SK-N-SH treated with all-trans-retinoic acid at 6 μM for 48 hours (cell line): ENCODE results near the gene CLCN3.

Experiments used
- CSDC2 ChIP-seq: fragments of 250-450 bp; sonication (Bioruptor Pico); IDR thresholded peaks from 2 replicates; pipeline ENCODE4 v1.5.0; 2020; ENCODE audit warnings: mild to moderate bottlenecking, moderate library complexity
- PATZ1 ChIP-seq: fragments of 250-450 bp; sonication (Bioruptor Pico); IDR thresholded peaks from 2 replicates; pipeline ENCODE4 v1.8.0; 2020; ENCODE audit warnings: mild to moderate bottlenecking, moderate library complexity, borderline replicate concordance
- RARB ChIP-seq: fragments of 250-450 bp; sonication (Bioruptor Pico); IDR thresholded peaks from 2 replicates; pipeline ENCODE4 v1.8.0; 2021; ENCODE audit warnings: mild to moderate bottlenecking, moderate library complexity
- ZFP30 ChIP-seq: fragments of 450-650 bp; formaldehyde crosslinking; IDR thresholded peaks from 2 replicates; pipeline ENCODE4 v1.5.0; 2022; ENCODE audit warnings: mild to moderate bottlenecking, moderate library complexity
- TF ChIP-seq, protein P1 (sequence below): fragments of 250-450 bp; sonication (Bioruptor Pico); IDR thresholded peaks from 2 replicates; pipeline ENCODE4 v1.5.1; 2021; ENCODE audit warnings: mild to moderate bottlenecking, moderate library complexity

DNA sequence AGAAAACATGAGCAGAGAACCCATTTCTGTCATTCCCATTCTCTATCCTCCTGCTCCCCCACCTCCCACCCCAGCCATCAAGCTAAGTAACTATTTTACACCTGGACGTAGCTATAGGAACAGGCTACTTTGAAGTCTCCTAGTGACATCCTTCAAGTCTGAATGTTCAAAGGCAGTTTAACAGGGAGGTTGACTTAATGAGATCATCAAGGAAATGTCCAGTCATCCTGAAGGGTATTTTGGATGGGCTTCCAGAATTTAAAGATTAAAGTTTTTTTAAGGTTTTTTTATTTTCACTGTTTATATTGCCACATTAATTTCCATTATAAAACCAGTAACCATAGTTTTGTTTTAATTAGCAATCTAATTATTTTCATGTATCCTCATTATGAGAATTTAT is 96.3 kb downstream of the CLCN3 start:
- TF ChIP-seq PATZ1 (CRISPR knock-in tag) (no peak), CSDC2 (CRISPR knock-in tag) (no peak), RARB (CRISPR knock-in tag) (no peak), ZFP30 (CRISPR knock-in tag) (no peak)
- TF ChIP-seq, protein P1, sequence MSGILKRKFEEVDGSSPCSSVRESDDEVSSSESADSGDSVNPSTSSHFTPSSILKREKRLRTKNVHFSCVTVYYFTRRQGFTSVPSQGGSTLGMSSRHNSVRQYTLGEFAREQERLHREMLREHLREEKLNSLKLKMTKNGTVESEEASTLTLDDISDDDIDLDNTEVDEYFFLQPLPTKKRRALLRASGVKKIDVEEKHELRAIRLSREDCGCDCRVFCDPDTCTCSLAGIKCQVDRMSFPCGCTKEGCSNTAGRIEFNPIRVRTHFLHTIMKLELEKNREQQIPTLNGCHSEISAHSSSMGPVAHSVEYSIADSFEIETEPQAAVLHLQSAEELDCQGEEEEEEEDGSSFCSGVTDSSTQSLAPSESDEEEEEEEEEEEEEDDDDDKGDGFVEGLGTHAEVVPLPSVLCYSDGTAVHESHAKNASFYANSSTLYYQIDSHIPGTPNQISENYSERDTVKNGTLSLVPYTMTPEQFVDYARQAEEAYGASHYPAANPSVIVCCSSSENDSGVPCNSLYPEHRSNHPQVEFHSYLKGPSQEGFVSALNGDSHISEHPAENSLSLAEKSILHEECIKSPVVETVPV (CRISPR knock-in tag) = no peak
